ENCODE measurements around the gene FGF18.
"Not testable (repeated sequence)": the region's sequence is repeated elsewhere in the genome, so short reads cannot be mapped to it uniquely, and the experiment has no call there.

The FGF18 gene

GRCh38 chr5:171412186-171412585, 7.3 kb upstream of the FGF18 start:
- Mint-ChIP-seq H3K36me3 (peaks cover 18% of the 10 kb centered on the region), H3K27me3 (no peaks in the 10 kb centered on the region), H3K9me3 (ENCODE audit: low read depth) (no peaks in the 10 kb centered on the region), H3K4me1 (ENCODE audit: low read depth) (peaks cover 33% of the 10 kb centered on the region), H3K27ac (peak overlapping the region; percentile 86), H3K4me3 (peak overlapping the region; percentile 44)

- no peaks in the 10 kb centered on the region for H3K9me3 Mint-ChIP-seq (ENCODE audit: low read depth)
- peak overlapping the region; percentile 23 for H3K4me3 Mint-ChIP-seq
- peak overlapping the region; percentile 77 for H3K27ac Mint-ChIP-seq
- no peaks in the 10 kb centered on the region for H3K27me3 Mint-ChIP-seq
- H3K4me1 Mint-ChIP-seq (ENCODE audit: low read depth): peaks cover 22% of the 10 kb centered on the region
- H3K36me3 Mint-ChIP-seq: peaks cover 12% of the 10 kb centered on the region
Measured at GRCh38 chr5:171413153-171413910, 6.1 kb upstream of the FGF18 start.

DNA sequence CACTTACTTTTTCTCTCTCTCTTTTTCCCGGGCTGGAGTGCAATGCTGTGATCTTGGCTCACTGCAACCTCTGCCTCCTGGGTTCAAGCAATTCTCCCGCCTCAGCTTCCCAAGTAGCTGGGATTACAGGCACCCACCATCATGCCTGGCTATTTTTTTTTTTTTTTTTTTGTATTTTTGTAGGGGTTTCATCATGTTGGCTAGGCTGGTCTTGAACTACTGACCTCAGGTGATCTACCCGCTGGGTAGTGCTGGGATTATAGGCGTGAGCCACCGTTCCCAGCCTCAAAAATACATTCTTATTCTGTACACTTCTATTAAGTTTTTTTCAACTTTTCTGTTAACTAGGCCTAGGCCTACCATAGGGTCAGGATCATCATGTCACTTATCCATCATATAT, 5.5 kb upstream of the FGF18 start:
- not testable (repeated sequence) for H3K27me3 Mint-ChIP-seq; H3K9me3 Mint-ChIP-seq (ENCODE audit: low read depth); H3K4me3 Mint-ChIP-seq
- Mint-ChIP-seq H3K27ac (peak overlapping the region; percentile 75), H3K4me1 (ENCODE audit: low read depth) (peaks cover 20% of the 10 kb centered on the region), H3K36me3 (peaks cover 12% of the 10 kb centered on the region)

DNA sequence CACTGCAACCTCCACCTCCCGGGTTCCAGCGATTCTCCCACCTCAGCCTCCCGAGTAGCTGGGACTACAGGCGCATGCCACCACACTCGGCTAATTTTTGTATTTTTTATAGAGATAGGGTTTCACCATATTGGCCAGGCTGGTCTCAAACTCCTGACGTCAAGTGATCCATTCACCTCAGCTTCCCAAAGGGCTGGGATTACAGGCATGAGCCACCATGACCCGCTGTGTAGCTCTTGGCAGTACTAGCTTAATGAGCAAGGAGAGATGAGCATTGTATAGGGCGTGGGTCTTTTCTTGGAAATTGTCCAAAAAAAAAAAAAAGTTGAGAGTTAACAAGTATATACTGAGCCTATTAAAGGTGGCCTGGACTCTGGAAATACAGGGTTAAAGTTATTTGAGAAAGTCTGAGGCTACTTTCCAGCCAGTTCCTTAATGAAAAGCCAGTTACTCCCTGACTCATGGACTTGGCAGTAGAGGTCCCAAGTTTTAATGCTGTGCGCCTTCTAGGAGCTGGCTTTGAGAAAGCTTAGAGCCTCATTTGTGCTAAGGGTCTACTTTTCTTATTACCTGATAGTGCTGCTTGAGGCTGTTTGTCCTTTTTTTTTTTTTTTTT, 4.2 kb upstream of the FGF18 start:
- peak overlapping the region; percentile 58 for H3K27ac Mint-ChIP-seq
- H3K4me1 Mint-ChIP-seq (ENCODE audit: low read depth): peaks cover 16% of the 10 kb centered on the region
- H3K9me3 Mint-ChIP-seq (ENCODE audit: low read depth): no peaks in the 10 kb centered on the region
- H3K36me3 Mint-ChIP-seq: peaks cover 12% of the 10 kb centered on the region
- no peak overlapping the region for H3K4me3 Mint-ChIP-seq
- no peaks in the 10 kb centered on the region for H3K27me3 Mint-ChIP-seq

DNA sequence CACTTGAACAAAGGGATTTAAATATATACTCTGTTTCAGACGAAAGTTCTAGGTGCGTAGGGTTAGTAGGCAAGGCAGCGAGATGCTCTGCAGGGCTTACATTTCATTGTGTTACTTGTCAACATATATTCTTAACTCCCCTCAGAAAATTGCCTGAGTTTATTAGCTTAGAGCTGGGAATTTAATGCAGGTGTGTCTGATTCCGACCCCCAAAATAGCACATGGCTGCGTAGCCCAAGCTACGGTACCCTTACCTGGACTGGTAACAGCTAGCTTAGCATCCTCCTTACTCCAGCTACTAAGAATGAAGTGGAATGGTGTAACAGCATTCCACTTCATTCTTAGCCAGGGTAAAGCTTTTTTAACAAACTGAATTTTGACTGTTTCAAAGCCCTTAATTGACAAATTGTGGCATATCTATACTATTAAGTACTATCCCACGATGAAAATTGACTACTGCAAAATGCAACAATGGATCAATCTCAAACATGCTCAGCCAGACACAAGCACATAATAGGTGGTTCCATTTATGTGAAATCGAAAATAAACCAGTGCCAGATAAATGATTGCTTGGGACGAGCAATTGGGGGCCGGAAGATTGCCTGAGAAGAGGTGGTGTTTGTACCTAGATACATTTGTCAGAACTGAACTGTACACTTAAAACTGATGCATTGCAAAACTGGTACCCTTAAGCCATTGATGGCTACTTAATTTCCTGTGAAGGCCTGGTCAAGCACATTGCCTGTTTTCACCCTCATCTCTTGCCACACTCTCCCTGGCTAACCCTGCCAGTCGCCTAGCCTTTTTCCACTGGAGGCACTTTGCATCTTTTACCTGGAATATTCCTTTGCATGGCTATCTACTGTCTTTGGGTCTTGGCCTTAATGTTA, 3.0 kb upstream of the FGF18 start:
- no peaks in the 10 kb centered on the region for H3K9me3 Mint-ChIP-seq (ENCODE audit: low read depth)
- no peak overlapping the region for H3K27ac Mint-ChIP-seq
- H3K4me1 Mint-ChIP-seq (ENCODE audit: low read depth): peaks cover 17% of the 10 kb centered on the region
- no peak overlapping the region for H3K4me3 Mint-ChIP-seq
- H3K36me3 Mint-ChIP-seq: peaks cover 12% of the 10 kb centered on the region
- H3K27me3 Mint-ChIP-seq: peaks cover 2% of the 10 kb centered on the region

GRCh38 chr5:171418316-171418981, 998 bp upstream of the FGF18 start:
- Mint-ChIP-seq H3K4me3 (peak overlapping the region; percentile 78), H3K27me3 (peaks cover 2% of the 10 kb centered on the region), H3K27ac (no peak overlapping the region), H3K36me3 (no peaks in the 10 kb centered on the region), H3K4me1 (ENCODE audit: low read depth) (peaks cover 10% of the 10 kb centered on the region), H3K9me3 (ENCODE audit: low read depth) (no peaks in the 10 kb centered on the region)

- H3K4me3 Mint-ChIP-seq: peak overlapping the region; percentile 80
- no peak overlapping the region for H3K27ac Mint-ChIP-seq
- peaks cover 10% of the 10 kb centered on the region for H3K4me1 Mint-ChIP-seq (ENCODE audit: low read depth)
- no peaks in the 10 kb centered on the region for H3K9me3 Mint-ChIP-seq (ENCODE audit: low read depth)
- no peaks in the 10 kb centered on the region for H3K36me3 Mint-ChIP-seq
- peaks cover 3% of the 10 kb centered on the region for H3K27me3 Mint-ChIP-seq
Measured at GRCh38 chr5:171419688-171420430, 412 bp downstream of the FGF18 start.

- peak overlapping the region; percentile 80 for H3K4me3 Mint-ChIP-seq
- H3K27me3 Mint-ChIP-seq: peaks cover 3% of the 10 kb centered on the region
- no peak overlapping the region for H3K27ac Mint-ChIP-seq
- H3K4me1 Mint-ChIP-seq (ENCODE audit: low read depth): peaks cover 10% of the 10 kb centered on the region
- H3K36me3 Mint-ChIP-seq: no peaks in the 10 kb centered on the region
- H3K9me3 Mint-ChIP-seq (ENCODE audit: low read depth): no peaks in the 10 kb centered on the region
Measured at GRCh38 chr5:171420431-171421241, 1.2 kb downstream of the FGF18 start.

DNA sequence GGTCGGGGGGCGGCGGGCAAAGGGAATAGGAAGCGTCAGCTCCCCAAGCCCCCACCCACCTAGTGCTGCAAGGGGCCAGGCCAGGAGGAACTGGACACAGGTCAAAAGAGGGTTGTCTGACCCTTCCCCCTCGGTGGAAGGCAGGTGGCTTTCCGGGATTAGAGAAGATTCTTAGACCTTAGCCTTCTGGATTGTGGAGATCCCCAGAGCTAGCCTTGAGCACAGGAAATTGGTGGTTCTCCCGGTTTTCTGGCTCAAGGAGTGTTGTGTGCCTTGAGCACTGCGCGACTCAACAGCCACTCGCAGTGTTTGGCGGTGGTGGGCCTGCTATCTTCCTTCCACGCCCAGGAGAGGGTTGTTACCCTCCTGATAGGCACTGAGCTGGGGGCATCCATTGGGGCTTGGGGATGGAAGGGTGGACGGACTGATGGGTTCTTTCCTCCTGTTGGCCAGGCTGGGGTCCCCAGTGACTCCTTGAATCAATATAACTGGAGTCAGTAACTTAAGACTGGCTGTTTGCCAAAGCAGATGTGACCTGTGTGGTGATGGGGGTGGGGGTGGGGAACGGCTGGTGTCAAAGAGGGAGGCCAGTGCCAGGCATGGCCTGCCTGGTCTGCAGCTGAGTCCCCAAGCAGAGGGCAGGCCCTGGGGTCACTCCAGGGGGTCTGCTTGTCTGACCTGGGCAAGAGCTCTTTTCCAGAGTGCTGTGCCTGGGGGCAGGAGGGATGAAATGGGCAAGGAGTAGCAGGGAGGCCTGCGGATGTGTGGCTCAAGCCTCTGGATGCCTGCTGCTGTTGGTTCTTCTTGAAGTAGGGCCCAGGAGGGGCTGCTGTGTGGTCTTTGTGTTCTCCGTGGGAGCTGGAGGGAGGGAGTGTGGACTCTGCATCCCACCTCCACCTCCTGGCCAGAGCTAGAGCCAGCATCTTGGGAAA, 2.1 kb downstream of the FGF18 start:
- Mint-ChIP-seq H3K27ac (no peak overlapping the region), H3K9me3 (ENCODE audit: low read depth) (no peaks in the 10 kb centered on the region), H3K27me3 (peaks cover 3% of the 10 kb centered on the region), H3K4me1 (ENCODE audit: low read depth) (peaks cover 10% of the 10 kb centered on the region), H3K36me3 (no peaks in the 10 kb centered on the region), H3K4me3 (peak overlapping the region; percentile 70)

DNA sequence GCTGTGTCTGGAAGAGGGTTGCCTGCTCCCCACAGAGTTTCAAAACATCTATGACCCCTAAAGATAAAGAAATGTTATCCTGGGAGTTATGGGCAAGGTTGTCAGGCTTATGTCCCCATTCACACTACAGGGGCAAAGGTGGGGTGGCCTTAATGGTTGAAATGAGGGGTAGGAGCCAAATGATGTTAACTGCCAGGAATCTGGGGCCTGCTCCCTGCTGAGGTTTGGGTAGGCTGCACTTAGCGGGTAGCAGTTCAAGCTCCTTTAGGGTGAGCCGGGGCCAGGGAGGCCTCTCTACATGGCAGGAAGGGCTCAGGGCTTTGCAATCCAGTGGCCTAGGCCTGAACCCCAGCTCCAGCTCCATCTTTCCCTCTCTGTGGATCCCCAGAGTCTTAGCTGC, 3.0 kb downstream of the FGF18 start:
- H3K4me1 Mint-ChIP-seq (ENCODE audit: low read depth): peaks cover 10% of the 10 kb centered on the region
- H3K27ac Mint-ChIP-seq: no peak overlapping the region
- no peaks in the 10 kb centered on the region for H3K36me3 Mint-ChIP-seq
- H3K4me3 Mint-ChIP-seq: no peak overlapping the region
- H3K9me3 Mint-ChIP-seq (ENCODE audit: low read depth): no peaks in the 10 kb centered on the region
- peaks cover 3% of the 10 kb centered on the region for H3K27me3 Mint-ChIP-seq

DNA sequence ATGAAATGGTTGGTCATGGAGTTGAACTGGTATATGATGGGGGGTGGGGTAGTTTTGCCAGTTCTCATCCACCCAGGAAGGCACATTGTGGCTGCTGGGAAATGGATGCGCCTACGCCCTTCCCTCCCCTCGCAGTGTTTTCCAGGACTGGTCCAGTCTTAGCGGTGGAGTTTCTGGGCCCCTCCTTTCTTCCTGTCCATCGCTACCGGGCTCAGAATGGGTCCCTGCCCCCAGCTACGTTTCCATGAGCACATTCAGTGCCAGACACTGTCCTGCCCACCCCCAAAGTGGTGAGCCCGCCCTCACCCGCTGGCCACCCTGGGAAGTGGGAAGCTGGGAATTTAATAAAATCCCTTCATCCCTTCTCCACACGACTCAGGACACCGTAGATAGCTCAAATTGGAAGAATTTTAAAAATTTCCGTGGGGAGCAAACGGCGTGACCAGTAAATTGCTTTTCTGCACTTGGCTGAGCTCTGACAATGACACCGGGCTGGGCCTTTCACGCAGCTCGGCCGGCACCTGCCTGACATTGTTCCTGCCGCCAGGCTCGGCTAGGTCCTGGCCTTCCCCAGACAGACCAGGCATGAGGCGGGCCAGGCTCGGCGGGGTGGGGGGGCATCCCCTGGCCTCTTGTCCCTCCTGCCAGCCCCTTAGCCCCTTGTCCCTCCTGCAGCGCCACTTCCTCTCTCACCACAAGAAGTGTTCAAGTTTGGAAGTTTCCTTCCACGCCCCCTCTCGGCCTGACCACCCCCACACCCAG, 3.6 kb downstream of the FGF18 start:
- H3K27ac Mint-ChIP-seq: no peak overlapping the region
- H3K4me1 Mint-ChIP-seq (ENCODE audit: low read depth): peaks cover 10% of the 10 kb centered on the region
- peaks cover 3% of the 10 kb centered on the region for H3K27me3 Mint-ChIP-seq

DNA sequence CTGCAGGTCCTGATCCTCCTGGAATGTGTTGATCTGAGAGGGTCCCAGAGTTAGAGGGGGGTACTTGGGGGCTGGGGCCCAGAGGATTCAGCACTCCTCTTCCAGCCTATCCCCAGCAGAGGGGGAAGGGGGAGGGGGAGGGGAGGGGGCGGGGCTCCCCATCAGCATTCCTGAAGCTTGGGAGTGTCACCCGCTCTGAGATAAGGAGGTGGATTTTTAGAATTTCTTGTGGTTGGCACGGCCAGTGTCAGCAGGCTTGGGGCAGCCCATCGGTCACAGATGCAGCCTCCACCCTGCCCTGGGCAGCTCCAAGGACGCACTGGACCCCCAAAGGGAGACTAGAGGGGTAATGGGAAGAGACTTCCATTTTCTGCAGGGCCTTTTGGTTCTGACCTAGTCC, 5.3 kb downstream of the FGF18 start:
- H3K4me3 Mint-ChIP-seq: no peak overlapping the region
- H3K27me3 Mint-ChIP-seq: peaks cover 3% of the 10 kb centered on the region
- no peaks in the 10 kb centered on the region for H3K36me3 Mint-ChIP-seq
- no peak overlapping the region for H3K27ac Mint-ChIP-seq
- peaks cover 7% of the 10 kb centered on the region for H3K4me1 Mint-ChIP-seq (ENCODE audit: low read depth)
- no peaks in the 10 kb centered on the region for H3K9me3 Mint-ChIP-seq (ENCODE audit: low read depth)

More for the DNA sequence above, 3.6 kb downstream of the FGF18 start:
- H3K36me3 Mint-ChIP-seq: no peaks in the 10 kb centered on the region
- H3K9me3 Mint-ChIP-seq (ENCODE audit: low read depth): no peaks in the 10 kb centered on the region
- no peak overlapping the region for H3K4me3 Mint-ChIP-seq

Data from activated naive CD8-positive, alpha-beta T cell (primary cell).